ENCODE measurements around the gene COL17A1. TPM values are rescaled to one million over a fixed set of nuclear protein-coding genes. Genes with fewer than 3 reads are reported as not detected.

COL17A1 gene
- total and polyA plus RNA-seq, 9 of the 15 experiments (the other 6 are each of a cell fraction or from before 2014, with no cell fraction given), result not detected

- no peak for TF ChIP-seq BRD4 (IDR thresholded peaks at IDR 0.05)
These were observed 4.9 kb downstream of the COL17A1 start (continued) for GRCh38 chr10:104080762-104081161.

- Histone ChIP-seq H3K9ac (ENCODE audit: insufficient read depth in 1 of 2, low read depth in 2 of 2, low read length in 2 of 2) (no peak overlapping the region), H3K4me2 (ENCODE audit: insufficient read depth, low read length) (no peak overlapping the region), H2AFZ (ENCODE audit: low read depth, low read length) (no peak overlapping the region), H3K4me1 (replicated peaks in 1 of 2; ENCODE audit: control insufficient read depth in 2 of 2, insufficient read depth in 2 of 2, low read length in 2 of 2) (no peaks in the 10 kb centered on the region), H3K27me3 (ENCODE audit: control insufficient read depth in 2 of 2, insufficient read depth in 2 of 2, low read length in 2 of 2) (peaks cover 8 to 15% of the 10 kb centered on the region in 2 experiments; a peak in 3 of 5 replicates), H3K4me3 (no peak overlapping the region), H3K36me3 (ENCODE audit: control insufficient read depth, insufficient read depth, low read length) (no peaks in the 10 kb centered on the region), H3K9me1 (ENCODE audit: control insufficient read depth, insufficient read depth, low read length) (no peaks in the 10 kb centered on the region), H3K27ac (ENCODE audit: extremely low read depth, low read depth, low read length) (no peak overlapping the region), H4K20me1 (replicated peaks; ENCODE audit: control insufficient read depth, insufficient read depth, low read length) (no peaks in the 10 kb centered on the region), H3K9me3 (replicated peaks; ENCODE audit: control insufficient read depth, insufficient read depth, low read depth, low read length) (no peaks in the 10 kb centered on the region), H3K79me2 (ENCODE audit: control insufficient read depth, insufficient read depth, low read length) (no peaks in the 10 kb centered on the region)
- no TSS peak for BruUV-seq (replicated peaks)
- FAIRE-seq, result no peak
- ChIA-PET CTCF (ENCODE audit: low intra/inter-chr PET ratio) (no interaction called here), POLR2A (interaction anchor here (1.3 kb wide), 1 partner anchor 44 kb away, joined by 5 read pairs; the partner anchor contains the start of gene SFR1)
- no peak for DNase-seq (ENCODE audit: extremely low read depth in 1 of 4, low spot score in 3 of 4)
- intact Hi-C loops (cut with micrococcal nuclease), result no loop called here
- 0% methylated on average over 3 of the region's 5 CpGs for WGBS (ENCODE audit: insufficient coverage, low coverage, missing lambda C conversion rate)
- ATAC-seq, result no peak
- in situ Hi-C loops (cut with MboI), result no loop called here
- no peak for TF ChIP-seq NCOR1 (IDR thresholded peaks at IDR 0.05)
These were observed 8.0 kb downstream of the COL17A1 start for GRCh38 chr10:104077663-104078151.

GRCh38 chr10:104077247-104077646 lies 8.4 kb downstream of the COL17A1 start:
- Histone ChIP-seq H3K4me1 (replicated peaks in 1 of 2; ENCODE audit: control insufficient read depth in 2 of 2, insufficient read depth in 2 of 2, low read length in 2 of 2) (no peaks in the 10 kb centered on the region), H3K36me3 (ENCODE audit: control insufficient read depth, insufficient read depth, low read length) (no peaks in the 10 kb centered on the region), H4K20me1 (replicated peaks; ENCODE audit: control insufficient read depth, insufficient read depth, low read length) (no peaks in the 10 kb centered on the region), H3K4me2 (ENCODE audit: insufficient read depth, low read length) (no peak overlapping the region), H3K27ac (ENCODE audit: extremely low read depth, low read depth, low read length) (no peak overlapping the region), H3K79me2 (ENCODE audit: control insufficient read depth, insufficient read depth, low read length) (no peaks in the 10 kb centered on the region), H2AFZ (ENCODE audit: low read depth, low read length) (no peak overlapping the region), H3K4me3 (no peak overlapping the region), H3K27me3 (ENCODE audit: control insufficient read depth in 2 of 2, insufficient read depth in 2 of 2, low read length in 2 of 2) (peaks cover 9 to 17% of the 10 kb centered on the region in 2 experiments; a peak in 3 of 5 replicates), H3K9me3 (replicated peaks; ENCODE audit: control insufficient read depth, insufficient read depth, low read depth, low read length) (no peaks in the 10 kb centered on the region), H3K9me1 (ENCODE audit: control insufficient read depth, insufficient read depth, low read length) (no peaks in the 10 kb centered on the region), H3K9ac (ENCODE audit: insufficient read depth in 1 of 2, low read depth in 2 of 2, low read length in 2 of 2) (no peak overlapping the region)
- in situ Hi-C loops (cut with MboI), result no loop called here
- intact Hi-C loops (cut with micrococcal nuclease), result no loop called here
- CTCF ChIA-PET (ENCODE audit: low intra/inter-chr PET ratio), result no interaction called here
- ATAC-seq (no peak), DNase-seq (ENCODE audit: extremely low read depth in 1 of 4, low spot score in 3 of 4) (no peak), FAIRE-seq (no peak)
- BruUV-seq (replicated peaks), result no TSS peak
- WGBS (ENCODE audit: insufficient coverage, low coverage, missing lambda C conversion rate), result 4% methylated on average over 3 of the region's 3 CpGs
- POLR2A ChIA-PET, result interaction anchor here (0.7 kb wide), 1 partner anchor 277 kb away, joined by 3 read pairs; no protein-coding TSS in a partner anchor
- TF ChIP-seq BCLAF1 (IDR thresholded peaks at IDR 0.05; ENCODE audit: borderline replicate concordance in 1 of 2, control insufficient read depth in 1 of 2, low read depth in 2 of 2, low read length in 1 of 2), result no peak
- no peak for TF ChIP-seq ZNF354B (CRISPR knock-in tag; IDR thresholded peaks at IDR 0.05)
- TF ChIP-seq ZNF695 (CRISPR knock-in tag; IDR thresholded peaks at IDR 0.05), result no peak
- no peak for TF ChIP-seq EP300 (IDR thresholded peaks at IDR 0.05; ENCODE audit: low read length)
- no peak for TF ChIP-seq POU5F1 (IDR thresholded peaks at IDR 0.05; ENCODE audit: borderline replicate concordance, low read depth, low read length, partially characterized antibody)
- TF ChIP-seq RBM14 (IDR thresholded peaks at IDR 0.05; ENCODE audit: borderline replicate concordance, insufficient read depth, low read depth, low read length), result no peak
- TF ChIP-seq EZH2 (IDR thresholded peaks at IDR 0.05; ENCODE audit: borderline replicate concordance, low read depth, low read length), result no peak
